ENCODE data around the gene A1CF.
"Not testable (repeated sequence)": the region's sequence is repeated elsewhere in the genome, so short reads cannot be mapped to it uniquely, and the experiment has no call there.

The A1CF gene

GRCh38 chr10:50782017-50782416 lies 103.4 kb downstream of the A1CF start:
- FAIRE-seq = not testable (repeated sequence)

GRCh38 chr10:50780036-50780435 lies 105.4 kb downstream of the A1CF start:
- FAIRE-seq = not testable (repeated sequence)

GRCh38 chr10:50774868-50775267 lies 110.6 kb downstream of the A1CF start:
- not testable (repeated sequence) for FAIRE-seq

GRCh38 chr10:50772042-50772441 lies 113.4 kb downstream of the A1CF start:
- not testable (repeated sequence) for FAIRE-seq

GRCh38 chr10:50766774-50767513 lies 118.5 kb downstream of the A1CF start:
- not testable (repeated sequence) for FAIRE-seq
